Measurements from ENCODE around the gene PTPRT.

GRCh38 chr20:42361402-42361970 is 828.2 kb downstream of the PTPRT start:
- TF ChIP-seq CTCF (IDR thresholded peaks at IDR 0.05) = no peak
- no peak for TF ChIP-seq POLR2A (IDR thresholded peaks at IDR 0.05)
